ENCODE data around the gene SNHG17.

GRCh38 chr20:38437796-38438195 is 2.7 kb upstream of the SNHG17 start:
- no peak for TF ChIP-seq CTCF (IDR thresholded peaks at IDR 0.05)
- TF ChIP-seq EZH2 (IDR thresholded peaks at IDR 0.05; ENCODE audit: borderline replicate concordance, insufficient read depth, low read depth, low read length, poor library complexity, severe bottlenecking) = no peak

Measured in B cell (primary cell).